Ishikawa (cell line): Measurements from ENCODE around the gene B3GAT1.

Source experiments
- CEBPB ChIP-seq: IDR thresholded peaks from 2 replicates; pipeline ENCODE4 v1.6.1; 2012
- EGR1 ChIP-seq: IDR thresholded peaks from 2 replicates; pipeline ENCODE4 v1.6.1; 2012
- EP300 ChIP-seq: IDR thresholded peaks from 2 replicates; pipeline ENCODE4 v1.6.1; 2012; ENCODE audit warnings: borderline replicate concordance
- NFIC ChIP-seq: IDR thresholded peaks from 2 replicates; pipeline ENCODE4 v1.6.1; 2012
- RAD21 ChIP-seq: IDR thresholded peaks from 2 replicates; pipeline ENCODE4 v1.6.1; 2012; ENCODE audit warnings: low read depth
- REST ChIP-seq: IDR thresholded peaks from 2 replicates; pipeline ENCODE4 v1.6.1; 2012; ENCODE audit warnings: low read depth, mild to moderate bottlenecking
- TAF1 ChIP-seq: IDR thresholded peaks from 2 replicates; pipeline ENCODE4 v1.6.1; 2012; ENCODE audit warnings: low read depth, mild to moderate bottlenecking
- YY1 ChIP-seq: IDR thresholded peaks from 2 replicates; pipeline ENCODE4 v1.6.1; 2012; ENCODE audit warnings: low read depth

DNA sequence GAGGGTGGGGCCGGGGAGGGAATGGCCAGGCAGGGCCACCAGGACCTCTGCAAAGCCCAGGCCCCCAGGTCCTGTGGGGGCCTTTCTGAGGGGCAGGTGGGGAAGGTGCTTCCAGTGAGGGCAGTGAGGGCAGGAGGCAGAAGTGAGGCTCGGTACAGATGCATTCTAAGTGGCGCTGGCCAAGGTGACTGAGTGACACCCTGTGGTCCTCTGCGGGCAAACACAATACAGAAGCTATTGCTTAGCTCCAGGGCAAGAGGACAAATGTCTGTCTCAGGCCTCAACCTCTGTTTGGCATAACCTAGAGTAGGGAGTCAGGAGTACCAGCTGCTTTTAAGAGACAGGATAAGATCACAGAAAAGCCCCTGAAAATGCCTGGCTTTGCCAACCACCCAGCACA, 31.3 kb downstream of the B3GAT1 start:
- TF ChIP-seq NFIC (no peak), EP300 (no peak), TAF1 (no peak), YY1 (no peak), RAD21 (no peak), REST (0 out of 2 replicates have a peak, but pooled peaks have one; percentile 23), CEBPB (no peak), EGR1 (no peak)
